ENCODE data around the gene NME5. TPM values are rescaled to one million over a fixed set of nuclear protein-coding genes. Genes with fewer than 3 reads are reported as not detected.
A peak's percentile ranks its signal among the peaks of the same experiment; 100 is the strongest.

The NME5 gene
- total and polyA plus RNA-seq, 9 of the 15 experiments (the other 6 are each of a cell fraction or from before 2014, with no cell fraction given): not detected

DNA sequence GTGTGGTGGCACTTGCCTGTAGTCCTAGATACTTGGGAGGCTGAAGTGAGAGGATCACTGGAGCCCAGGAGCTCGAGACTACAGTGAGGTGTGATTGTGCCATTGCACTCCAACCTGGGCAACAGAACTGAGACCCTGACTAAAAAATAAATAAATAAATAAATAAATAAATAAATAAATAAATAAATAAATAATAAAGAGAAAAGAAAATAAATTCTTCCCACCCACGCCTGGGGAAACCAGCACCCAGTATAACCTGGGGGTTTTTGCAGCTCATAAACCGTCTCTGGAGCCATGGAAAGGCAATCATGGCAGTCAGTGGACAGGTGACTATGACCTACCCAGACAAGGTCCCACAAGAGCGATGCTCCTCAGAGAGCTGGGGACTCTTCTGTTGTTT is 47.5 kb downstream of the NME5 start:
- BruUV-seq (replicated peaks): no TSS peak
- peaks cover 5% of the 10 kb centered on the region; the same call in 1 of the 2 replicates for H4K20me1 ChIP-seq (replicated peaks; ENCODE audit: control insufficient read depth, insufficient read depth, low read length)
- H3K4me2 ChIP-seq (ENCODE audit: insufficient read depth, low read length): no peak overlapping the region
- ChIA-PET POLR2A (interaction anchor here (1.3 to 2.0 kb wide), 3 partner anchors 9 to 53 kb away, joined by 3 to 10 read pairs (median 5); no protein-coding TSS in a partner anchor), CTCF (ENCODE audit: low intra/inter-chr PET ratio) (no interaction called here)
- peaks cover 30 to 42% of the 10 kb centered on the region in 2 experiments for H3K27me3 ChIP-seq (ENCODE audit: control insufficient read depth in 2 of 2, insufficient read depth in 2 of 2, low read length in 2 of 2)
- H3K9me1 ChIP-seq (ENCODE audit: control insufficient read depth, insufficient read depth, low read length): no peaks in the 10 kb centered on the region
- H3K9me3 ChIP-seq (replicated peaks; ENCODE audit: control insufficient read depth, insufficient read depth, low read depth, low read length): no peaks in the 10 kb centered on the region
- FAIRE-seq (no peak), DNase-seq (ENCODE audit: extremely low read depth in 1 of 4, low spot score in 3 of 4) (no peak), ATAC-seq (no peak)
- in situ Hi-C loops (cut with MboI): no loop called here
- no peak overlapping the region for H3K27ac ChIP-seq (ENCODE audit: extremely low read depth, low read depth, low read length)
- H3K9ac ChIP-seq (ENCODE audit: insufficient read depth in 1 of 2, low read depth in 2 of 2, low read length in 2 of 2): no peak overlapping the region
- TF ChIP-seq, protein P1, sequence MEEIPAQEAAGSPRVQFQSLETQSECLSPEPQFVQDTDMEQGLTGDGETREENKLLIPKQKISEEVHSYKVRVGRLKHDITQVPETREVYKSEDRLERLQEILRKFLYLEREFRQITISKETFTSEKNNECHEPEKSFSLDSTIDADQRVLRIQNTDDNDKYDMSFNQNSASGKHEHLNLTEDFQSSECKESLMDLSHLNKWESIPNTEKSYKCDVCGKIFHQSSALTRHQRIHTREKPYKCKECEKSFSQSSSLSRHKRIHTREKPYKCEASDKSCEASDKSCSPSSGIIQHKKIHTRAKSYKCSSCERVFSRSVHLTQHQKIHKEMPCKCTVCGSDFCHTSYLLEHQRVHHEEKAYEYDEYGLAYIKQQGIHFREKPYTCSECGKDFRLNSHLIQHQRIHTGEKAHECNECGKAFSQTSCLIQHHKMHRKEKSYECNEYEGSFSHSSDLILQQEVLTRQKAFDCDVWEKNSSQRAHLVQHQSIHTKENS (CRISPR knock-in tag; IDR thresholded peaks at IDR 0.05): no peak
- no peak for TF ChIP-seq KLF1 (tag; IDR thresholded peaks at IDR 0.05)
- TF ChIP-seq ZC3H11A (IDR thresholded peaks at IDR 0.05; ENCODE audit: low read depth, low read length): peak; percentile 64; the same call in 1 of the 2 replicates
- no peak for TF ChIP-seq NFRKB (IDR thresholded peaks at IDR 0.05; ENCODE audit: low read depth)
- no peak for TF ChIP-seq CEBPG (CRISPR knock-in tag; IDR thresholded peaks at IDR 0.05)
- TF ChIP-seq CEBPG (tag; conservative IDR thresholded peaks at IDR 0.05 in 1 of 2, IDR thresholded peaks at IDR 0.05 in 1 of 2): no peak
- no peak overlapping the region for H3K4me3 ChIP-seq
- no peaks in the 10 kb centered on the region for H3K4me1 ChIP-seq (replicated peaks in 1 of 2; ENCODE audit: control insufficient read depth in 2 of 2, insufficient read depth in 2 of 2, low read length in 2 of 2)
- 0% methylated on average over 4 of the region's 4 CpGs for WGBS (ENCODE audit: insufficient coverage, low coverage, missing lambda C conversion rate)
- no peaks in the 10 kb centered on the region for H3K79me2 ChIP-seq (ENCODE audit: control insufficient read depth, insufficient read depth, low read length)
- no peaks in the 10 kb centered on the region for H3K36me3 ChIP-seq (ENCODE audit: control insufficient read depth, insufficient read depth, low read length)
- H2AFZ ChIP-seq (ENCODE audit: low read depth, low read length): no peak overlapping the region
- intact Hi-C loops (cut with micrococcal nuclease): no loop called here
